ENCODE results near the gene LHX3.

The LHX3 gene

DNA sequence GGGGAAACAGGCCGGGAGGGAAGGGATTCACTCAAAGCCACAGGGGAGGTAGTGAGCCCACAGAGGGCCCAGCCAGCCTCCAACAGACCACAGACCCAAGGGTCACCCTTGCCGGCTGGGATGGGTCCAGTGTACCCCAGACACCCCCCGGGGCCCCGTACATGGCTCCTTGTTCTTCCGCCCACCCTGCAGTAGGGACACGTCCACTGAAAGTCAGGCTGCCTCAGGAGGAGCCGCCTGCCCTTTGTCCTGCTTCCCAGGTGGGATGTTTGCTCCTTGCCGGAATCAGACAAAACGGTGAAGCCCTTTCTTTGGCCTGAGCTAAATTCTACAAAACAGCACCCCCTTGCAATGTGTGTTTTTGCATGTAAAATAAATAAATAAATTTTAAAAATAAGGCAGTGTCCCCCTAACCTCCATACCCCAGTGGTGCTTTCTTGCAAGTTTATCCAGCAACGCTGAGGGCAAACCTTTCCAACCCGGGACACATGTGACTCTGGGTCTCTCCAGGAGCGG is 25.8 kb downstream of the LHX3 start:
- no peaks in the 10 kb centered on the region for H4K20me1 ChIP-seq (ENCODE audit: insufficient read depth, low read length)
- no peak overlapping the region for H3K4me3 ChIP-seq (ENCODE audit: low read length)
- H3K27ac ChIP-seq (ENCODE audit: low read length) = no peak overlapping the region
- no peak for DNase-seq
- H3K4me1 ChIP-seq (ENCODE audit: low read length) = no peaks in the 10 kb centered on the region
- no peak overlapping the region for H3K9ac ChIP-seq (ENCODE audit: low read length)
- H2AFZ ChIP-seq (ENCODE audit: low read length) = no peak overlapping the region
- H3K27me3 ChIP-seq (replicated peaks; ENCODE audit: insufficient read depth, low read length) = peaks cover 87% of the 10 kb centered on the region
- H3K79me2 ChIP-seq (ENCODE audit: low read length) = no peaks in the 10 kb centered on the region
- H3K9me3 ChIP-seq (replicated peaks; ENCODE audit: insufficient read depth, low read length) = no peaks in the 10 kb centered on the region
- H3K36me3 ChIP-seq (replicated peaks; ENCODE audit: insufficient read depth, low read length) = no peaks in the 10 kb centered on the region
- H3K9me2 ChIP-seq (replicated peaks; ENCODE audit: insufficient read depth, low read length) = no peaks in the 10 kb centered on the region
- no peak overlapping the region for H3K4me2 ChIP-seq (ENCODE audit: low read depth, low read length)
- TF ChIP-seq EZH2phosphoT487 (IDR thresholded peaks at IDR 0.05; ENCODE audit: low read length) (no peak), EZH2 (optimal IDR thresholded peaks at IDR 0.05; ENCODE audit: low read depth, low read length) (no peak)
- TF ChIP-seq, protein P1, sequence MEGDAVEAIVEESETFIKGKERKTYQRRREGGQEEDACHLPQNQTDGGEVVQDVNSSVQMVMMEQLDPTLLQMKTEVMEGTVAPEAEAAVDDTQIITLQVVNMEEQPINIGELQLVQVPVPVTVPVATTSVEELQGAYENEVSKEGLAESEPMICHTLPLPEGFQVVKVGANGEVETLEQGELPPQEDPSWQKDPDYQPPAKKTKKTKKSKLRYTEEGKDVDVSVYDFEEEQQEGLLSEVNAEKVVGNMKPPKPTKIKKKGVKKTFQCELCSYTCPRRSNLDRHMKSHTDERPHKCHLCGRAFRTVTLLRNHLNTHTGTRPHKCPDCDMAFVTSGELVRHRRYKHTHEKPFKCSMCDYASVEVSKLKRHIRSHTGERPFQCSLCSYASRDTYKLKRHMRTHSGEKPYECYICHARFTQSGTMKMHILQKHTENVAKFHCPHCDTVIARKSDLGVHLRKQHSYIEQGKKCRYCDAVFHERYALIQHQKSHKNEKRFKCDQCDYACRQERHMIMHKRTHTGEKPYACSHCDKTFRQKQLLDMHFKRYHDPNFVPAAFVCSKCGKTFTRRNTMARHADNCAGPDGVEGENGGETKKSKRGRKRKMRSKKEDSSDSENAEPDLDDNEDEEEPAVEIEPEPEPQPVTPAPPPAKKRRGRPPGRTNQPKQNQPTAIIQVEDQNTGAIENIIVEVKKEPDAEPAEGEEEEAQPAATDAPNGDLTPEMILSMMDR (IDR thresholded peaks at IDR 0.05; ENCODE audit: low read length) = no peak
- H3F3A ChIP-seq (ENCODE audit: insufficient read depth, low read length) = no peaks in the 10 kb centered on the region

DNA sequence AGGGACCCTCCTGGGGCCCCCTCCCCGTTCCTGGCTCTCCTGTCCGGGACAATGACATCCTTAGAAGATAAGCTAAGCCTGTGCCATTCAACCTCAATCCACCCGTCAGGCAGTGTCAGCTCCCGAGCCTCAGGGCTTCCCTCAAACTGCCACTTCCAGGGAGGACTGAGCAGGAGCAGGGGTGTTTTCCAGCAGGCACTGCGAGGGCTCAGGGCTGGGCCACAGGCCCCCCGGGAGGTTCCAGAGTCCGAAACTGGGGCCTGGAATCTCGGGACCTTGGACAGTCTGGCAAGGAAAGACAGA is 26.2 kb downstream of the LHX3 start:
- Histone ChIP-seq H3K9ac (ENCODE audit: low read length) (no peak overlapping the region), H4K20me1 (ENCODE audit: insufficient read depth, low read length) (no peaks in the 10 kb centered on the region), H3K9me2 (replicated peaks; ENCODE audit: insufficient read depth, low read length) (no peaks in the 10 kb centered on the region), H3K4me1 (ENCODE audit: low read length) (no peaks in the 10 kb centered on the region), H2AFZ (ENCODE audit: low read length) (no peak overlapping the region), H3K79me2 (ENCODE audit: low read length) (no peaks in the 10 kb centered on the region), H3F3A (ENCODE audit: insufficient read depth, low read length) (no peaks in the 10 kb centered on the region), H3K36me3 (replicated peaks; ENCODE audit: insufficient read depth, low read length) (no peaks in the 10 kb centered on the region), H3K4me3 (ENCODE audit: low read length) (no peak overlapping the region), H3K27ac (ENCODE audit: low read length) (no peak overlapping the region), H3K9me3 (replicated peaks; ENCODE audit: insufficient read depth, low read length) (no peaks in the 10 kb centered on the region), H3K4me2 (ENCODE audit: low read depth, low read length) (no peak overlapping the region), H3K27me3 (replicated peaks; ENCODE audit: insufficient read depth, low read length) (peaks cover 84% of the 10 kb centered on the region)
- no peak for TF ChIP-seq EZH2 (optimal IDR thresholded peaks at IDR 0.05; ENCODE audit: low read depth, low read length)
- TF ChIP-seq, protein P1 (IDR thresholded peaks at IDR 0.05; ENCODE audit: low read length) = no peak
- no peak for TF ChIP-seq EZH2phosphoT487 (IDR thresholded peaks at IDR 0.05; ENCODE audit: low read length)
- no peak for DNase-seq

DNA sequence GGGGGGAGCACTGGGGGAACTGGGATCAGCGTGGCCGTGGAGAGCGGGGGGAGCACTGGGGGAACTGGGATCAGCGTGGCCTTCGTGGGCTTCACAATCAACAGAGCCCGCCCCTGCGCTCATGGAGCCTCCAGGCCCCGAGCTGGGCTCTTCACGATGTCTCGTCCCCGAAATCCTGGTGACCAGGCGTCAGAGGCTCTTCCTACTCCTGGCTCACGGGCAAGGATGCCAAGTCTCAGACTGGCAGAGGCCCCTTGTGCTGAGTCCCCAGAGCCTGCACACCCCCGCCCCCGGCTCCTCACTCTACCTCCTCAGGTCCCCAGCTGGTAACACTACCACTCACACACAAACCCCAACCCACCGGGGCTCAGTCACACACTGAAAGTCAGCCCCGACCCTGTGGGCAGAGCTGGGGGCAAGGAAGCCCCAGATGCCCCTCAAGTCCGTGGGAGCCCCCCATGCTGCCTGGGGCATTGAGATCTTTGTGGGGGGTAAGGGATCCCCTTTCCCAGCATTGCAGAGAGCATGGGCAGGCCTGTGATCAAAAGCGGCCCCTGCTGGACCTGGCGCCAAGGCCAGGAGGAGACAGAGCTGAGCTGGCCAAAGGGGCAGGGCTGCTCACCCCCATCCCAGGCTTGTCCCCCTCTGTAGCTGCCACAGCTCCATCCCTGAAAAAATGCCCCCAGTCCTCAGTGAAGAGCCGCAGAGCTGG is 26.7 kb downstream of the LHX3 start:
- no peak overlapping the region for H3K27ac ChIP-seq (ENCODE audit: low read length)
- H3K4me3 ChIP-seq (ENCODE audit: low read length) = no peak overlapping the region
- no peaks in the 10 kb centered on the region for H3K36me3 ChIP-seq (replicated peaks; ENCODE audit: insufficient read depth, low read length)
- H3K27me3 ChIP-seq (replicated peaks; ENCODE audit: insufficient read depth, low read length) = peaks cover 84% of the 10 kb centered on the region
- H3K4me1 ChIP-seq (ENCODE audit: low read length) = no peaks in the 10 kb centered on the region
- no peaks in the 10 kb centered on the region for H3K9me3 ChIP-seq (replicated peaks; ENCODE audit: insufficient read depth, low read length)
- no peak for DNase-seq
- no peaks in the 10 kb centered on the region for H3F3A ChIP-seq (ENCODE audit: insufficient read depth, low read length)
- H3K9me2 ChIP-seq (replicated peaks; ENCODE audit: insufficient read depth, low read length) = no peaks in the 10 kb centered on the region
- no peak overlapping the region for H3K9ac ChIP-seq (ENCODE audit: low read length)
- no peaks in the 10 kb centered on the region for H3K79me2 ChIP-seq (ENCODE audit: low read length)
- H3K4me2 ChIP-seq (ENCODE audit: low read depth, low read length) = no peak overlapping the region
- H4K20me1 ChIP-seq (ENCODE audit: insufficient read depth, low read length) = no peaks in the 10 kb centered on the region
- H2AFZ ChIP-seq (ENCODE audit: low read length) = no peak overlapping the region
- TF ChIP-seq, protein P1 (IDR thresholded peaks at IDR 0.05; ENCODE audit: low read length) = no peak
- TF ChIP-seq EZH2phosphoT487 (IDR thresholded peaks at IDR 0.05; ENCODE audit: low read length) (no peak), EZH2 (optimal IDR thresholded peaks at IDR 0.05; ENCODE audit: low read depth, low read length) (no peak)
